ENCODE data around the gene SLC17A9.

DNA sequence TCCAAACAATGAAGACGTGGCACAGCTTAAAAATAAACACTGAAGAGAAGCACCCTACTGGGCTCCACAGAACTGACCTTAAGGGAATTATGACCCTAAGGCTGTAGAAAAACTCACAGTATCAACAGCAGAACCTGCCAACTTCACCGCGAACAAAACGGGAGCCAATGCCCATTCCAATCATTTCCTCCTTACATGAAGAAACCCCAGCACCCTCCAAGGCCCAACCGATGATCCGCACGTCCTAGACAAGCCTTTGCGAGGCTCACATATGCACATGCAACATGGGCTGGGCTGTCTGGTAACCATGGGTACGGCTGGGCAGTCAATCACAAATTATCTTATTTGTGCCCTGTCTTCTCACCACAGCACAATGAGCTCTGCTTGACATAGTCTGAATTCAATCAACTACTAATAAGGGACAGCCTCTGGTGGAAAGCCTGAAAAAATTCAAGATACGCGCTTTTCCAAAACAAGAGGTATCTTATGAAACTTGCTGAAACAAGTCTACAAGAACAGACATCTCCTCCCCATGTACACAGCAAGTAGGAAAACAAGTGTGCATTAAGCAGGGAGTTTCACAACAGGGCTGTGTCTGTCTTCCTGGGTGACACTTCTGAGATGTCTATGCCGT is 27.9 kb upstream of the SLC17A9 start:
- no peak for TF ChIP-seq YY1 (IDR thresholded peaks at IDR 0.05; ENCODE audit: insufficient read depth, insufficient read length)
- TF ChIP-seq SUZ12 (IDR thresholded peaks at IDR 0.05; ENCODE audit: extremely low read depth, insufficient read depth, insufficient read length): no peak
- no peak for TF ChIP-seq ZNF274 (IDR thresholded peaks at IDR 0.05; ENCODE audit: low read depth, low read length)

Data from NT2/D1 (cell line).